Measurements from ENCODE around the gene LDB3.

Gene LDB3

GRCh38 chr10:86666538-86666937 lies 1.8 kb upstream of the LDB3 start:
- DNase-seq: no peak

DNA sequence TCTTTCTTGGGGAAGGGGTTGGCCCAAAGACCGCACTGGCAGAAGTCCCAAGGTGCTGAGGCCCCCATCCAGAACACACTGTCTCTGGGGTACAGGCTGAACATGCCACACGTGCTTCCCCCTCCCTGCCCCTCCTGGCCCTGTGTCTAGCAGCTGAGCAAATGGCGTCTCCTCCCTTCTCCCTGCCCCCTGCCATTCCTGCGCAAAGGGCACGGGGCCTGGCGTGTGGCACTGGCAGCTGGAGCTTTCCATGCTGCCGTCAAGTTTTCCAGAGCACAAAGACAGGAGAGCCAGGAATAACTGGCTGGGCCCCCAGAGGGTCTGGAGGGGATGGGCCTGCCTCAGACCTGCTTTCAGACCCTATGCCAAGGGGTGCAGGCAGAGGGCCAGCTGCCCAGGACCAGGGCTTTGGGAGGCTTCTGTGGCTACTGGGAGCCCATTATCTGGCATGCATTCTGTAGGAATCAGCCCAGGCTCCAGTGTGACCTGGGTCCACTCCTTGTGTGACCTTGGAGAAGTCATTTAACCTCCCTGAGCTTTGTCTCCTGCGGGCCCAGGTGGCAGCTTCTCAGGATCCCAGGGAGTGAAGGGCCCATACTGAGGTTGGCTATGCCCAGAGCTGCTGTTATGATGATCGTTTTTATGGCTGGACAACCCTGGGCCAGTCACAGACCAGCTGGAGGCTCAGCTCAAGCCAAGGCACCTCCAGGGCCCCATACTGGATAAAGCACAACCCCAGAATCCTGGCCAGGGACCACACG lies 710 bp upstream of the LDB3 start:
- no peak for DNase-seq

- DNase-seq: no peak
Observed at GRCh38 chr10:86670290-86670811, 2.0 kb downstream of the LDB3 start.

- DNase-seq: no peak
Observed at GRCh38 chr10:86670876-86671275, 2.6 kb downstream of the LDB3 start.

DNA sequence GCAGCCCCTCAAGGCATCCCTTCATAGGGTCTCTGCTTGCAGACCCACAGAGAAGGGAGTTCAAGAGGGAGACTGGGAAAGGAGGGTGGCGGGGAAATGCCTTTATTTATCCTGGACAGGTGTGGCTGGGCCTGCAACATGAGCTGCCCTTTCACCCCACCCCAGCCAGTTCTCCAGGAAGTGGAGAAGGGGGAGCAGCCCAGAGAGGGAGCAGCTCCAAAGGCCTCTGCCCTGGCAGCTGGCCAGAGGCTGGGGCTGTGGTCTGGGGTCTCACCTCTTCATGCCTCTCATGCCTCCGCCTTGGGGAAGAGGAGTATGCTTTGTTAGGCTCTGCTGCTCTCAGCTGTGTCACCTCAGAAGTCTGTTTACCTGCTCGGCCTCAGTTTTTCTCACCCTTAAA lies 3.1 kb downstream of the LDB3 start:
- DNase-seq: no peak

GRCh38 chr10:86671985-86672710 lies 3.8 kb downstream of the LDB3 start:
- DNase-seq: no peak

DNA sequence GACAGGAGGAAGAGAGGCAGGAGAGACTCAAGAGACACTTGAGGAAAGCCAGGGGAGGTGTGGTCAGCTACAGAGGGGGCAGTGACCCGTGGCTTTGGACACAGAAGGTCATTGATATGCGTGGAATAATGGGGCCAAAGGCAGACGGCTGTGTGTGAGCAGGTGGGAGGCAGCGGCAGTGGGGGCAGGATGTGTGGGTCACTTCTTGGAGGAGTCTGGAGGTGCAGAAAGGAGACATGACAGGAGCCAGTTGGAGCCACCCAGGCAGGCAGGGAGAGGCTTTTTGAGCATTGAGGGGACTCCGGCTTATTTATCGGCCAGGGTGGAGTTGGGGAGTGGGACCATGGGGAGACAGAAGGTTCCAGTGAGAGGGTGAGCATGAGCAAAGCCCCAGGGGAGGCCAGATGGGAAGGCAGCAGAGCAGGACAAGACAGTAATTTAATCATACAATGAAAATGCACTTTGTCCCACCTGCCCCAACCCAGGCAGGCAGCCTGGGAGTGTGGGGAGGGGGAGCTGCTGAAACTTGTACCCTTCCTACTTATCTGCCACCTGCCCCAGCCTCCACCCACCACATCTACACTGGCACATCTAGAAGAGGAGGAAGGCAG lies 5.0 kb downstream of the LDB3 start:
- no peak for DNase-seq

DNA sequence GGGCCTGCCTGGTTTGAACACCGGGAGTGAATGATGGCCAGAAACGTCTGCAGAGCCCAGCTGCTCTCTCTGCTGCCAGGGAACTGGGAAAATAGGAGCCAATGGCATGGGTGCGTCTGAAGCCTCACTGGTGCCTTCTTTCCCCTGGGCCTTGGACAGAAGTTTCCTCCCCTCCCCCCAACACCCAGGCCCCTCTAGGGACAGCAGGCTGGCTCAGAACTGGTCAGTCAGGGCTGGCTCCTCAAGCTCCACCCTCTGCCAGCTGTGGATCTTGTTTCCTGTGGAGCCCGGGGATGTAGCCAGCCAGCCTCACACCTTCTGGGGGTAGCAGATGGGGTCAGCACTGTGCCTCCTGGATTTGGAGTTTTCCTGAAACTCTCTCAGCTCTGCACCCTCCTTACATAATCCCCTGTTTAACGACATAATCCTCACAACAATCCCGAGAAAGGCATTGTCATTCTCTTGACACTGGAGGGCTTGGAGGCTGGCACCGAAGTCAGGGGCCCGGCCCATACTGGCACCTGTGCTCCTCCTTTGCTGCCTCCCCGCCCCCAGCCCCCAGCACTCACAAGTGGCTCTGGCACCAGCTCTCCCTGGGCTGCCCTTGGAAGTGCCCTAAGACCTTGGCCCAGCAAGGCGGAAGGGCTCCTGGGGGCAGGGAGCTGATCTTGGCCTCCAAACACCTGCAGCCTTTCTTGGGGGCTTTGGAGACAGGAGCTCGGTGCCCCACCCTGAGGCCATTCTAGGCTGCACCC lies 5.7 kb downstream of the LDB3 start:
- DNase-seq: no peak

GRCh38 chr10:86674912-86675311 lies 6.6 kb downstream of the LDB3 start:
- no peak for DNase-seq

DNA sequence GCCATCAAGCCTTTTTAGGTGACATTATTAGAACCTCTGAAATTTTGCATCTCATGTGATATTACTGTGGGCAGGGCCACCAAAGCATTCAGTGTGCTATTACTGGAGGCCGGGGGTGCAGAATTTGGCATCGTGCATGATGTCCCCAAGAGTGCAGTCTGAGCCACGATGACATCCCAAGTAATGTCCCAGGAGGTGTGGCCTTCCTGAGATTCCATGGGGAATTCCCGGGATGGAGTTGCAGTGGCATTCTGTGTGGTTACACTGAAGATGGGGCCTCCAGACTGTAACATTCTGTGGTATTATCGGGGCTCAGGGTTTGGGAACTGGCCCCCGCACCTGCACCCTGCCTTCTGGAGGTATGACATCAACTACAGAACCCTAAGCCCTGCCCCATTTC lies 9.1 kb downstream of the LDB3 start:
- no peak for DNase-seq

DNA sequence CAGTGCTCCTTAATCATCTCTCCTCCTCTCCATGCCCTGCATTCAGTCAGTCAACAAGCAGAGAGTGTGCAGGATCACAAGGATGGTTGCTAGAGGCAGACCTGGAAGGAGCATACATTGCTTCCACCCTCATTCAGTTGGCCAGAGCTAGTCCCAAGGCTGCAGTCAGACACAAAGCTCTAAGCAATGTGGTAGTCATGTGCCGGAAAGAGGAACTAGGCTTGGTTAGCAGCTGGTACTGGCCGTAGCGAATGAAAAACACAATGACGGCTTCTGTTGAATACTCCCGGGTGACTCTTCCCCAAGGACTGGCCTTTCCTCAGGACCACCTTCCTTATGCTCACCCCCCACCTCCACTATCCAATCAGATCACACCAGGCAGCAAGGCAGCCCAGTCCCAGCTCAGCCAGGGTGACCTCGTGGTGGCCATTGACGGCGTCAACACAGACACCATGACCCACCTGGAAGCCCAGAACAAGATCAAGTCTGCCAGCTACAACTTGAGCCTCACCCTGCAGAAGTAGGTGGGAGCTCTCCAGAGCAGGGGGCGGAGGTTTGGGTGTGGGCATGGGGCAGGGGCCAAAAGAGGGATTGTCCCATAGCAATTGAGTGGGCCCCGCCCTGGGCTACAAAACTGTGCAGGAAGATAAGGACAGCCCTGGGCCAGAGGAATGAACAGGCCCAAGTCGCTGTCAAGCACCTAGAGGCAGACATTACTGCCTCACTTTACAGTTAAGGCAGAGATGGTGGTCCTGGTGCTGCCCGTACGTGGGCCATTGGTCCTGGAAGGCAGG lies 10.9 kb downstream of the LDB3 start:
- DNase-seq: no peak

- DNase-seq: no peak
Observed at GRCh38 chr10:86681047-86681446, 12.7 kb downstream of the LDB3 start.

- DNase-seq: no peak
Observed at GRCh38 chr10:86681722-86682386, 13.5 kb downstream of the LDB3 start.

DNA sequence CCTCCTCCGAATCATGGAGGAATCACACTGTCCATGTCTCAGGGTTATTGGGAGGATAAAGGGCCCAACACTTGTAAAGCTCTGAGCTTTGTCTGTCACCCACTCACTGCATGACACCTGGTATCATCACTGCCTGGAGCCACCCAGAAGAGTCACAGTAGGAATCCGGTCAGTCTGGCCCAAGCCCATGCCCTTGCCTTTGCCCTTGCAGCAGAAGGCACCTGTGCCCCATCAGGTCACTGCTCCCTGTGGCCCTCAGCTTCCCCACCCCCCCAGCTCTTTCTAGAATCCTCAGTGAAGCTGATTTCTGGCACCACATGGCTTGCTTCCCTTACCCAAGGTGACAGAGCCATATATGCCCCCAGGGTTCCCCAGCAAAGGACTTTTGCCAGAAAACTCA lies 14.4 kb downstream of the LDB3 start:
- no peak for DNase-seq

- no peak for DNase-seq
Observed at GRCh38 chr10:86684331-86685097, 16.2 kb downstream of the LDB3 start.

DNA sequence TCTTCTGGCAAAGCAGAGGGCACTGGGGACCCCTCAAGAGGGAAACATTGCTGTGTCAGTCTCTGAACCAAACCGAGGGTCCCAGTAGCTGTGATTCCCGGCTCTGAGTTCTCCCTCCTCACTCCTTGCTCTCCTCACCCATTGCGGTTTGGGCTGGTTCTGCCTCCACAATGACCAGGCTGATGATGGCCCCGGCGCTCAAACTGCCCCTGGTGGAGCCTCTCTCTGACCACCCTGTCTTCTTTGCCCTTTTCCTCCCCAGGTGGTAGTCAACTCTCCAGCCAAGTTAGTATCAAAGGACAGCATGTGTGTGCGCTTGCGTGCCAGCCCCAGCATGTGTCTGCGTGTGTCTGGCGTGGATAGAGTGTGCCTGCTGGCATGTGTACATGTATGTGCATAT lies 17.1 kb downstream of the LDB3 start:
- no peak for DNase-seq

DNA sequence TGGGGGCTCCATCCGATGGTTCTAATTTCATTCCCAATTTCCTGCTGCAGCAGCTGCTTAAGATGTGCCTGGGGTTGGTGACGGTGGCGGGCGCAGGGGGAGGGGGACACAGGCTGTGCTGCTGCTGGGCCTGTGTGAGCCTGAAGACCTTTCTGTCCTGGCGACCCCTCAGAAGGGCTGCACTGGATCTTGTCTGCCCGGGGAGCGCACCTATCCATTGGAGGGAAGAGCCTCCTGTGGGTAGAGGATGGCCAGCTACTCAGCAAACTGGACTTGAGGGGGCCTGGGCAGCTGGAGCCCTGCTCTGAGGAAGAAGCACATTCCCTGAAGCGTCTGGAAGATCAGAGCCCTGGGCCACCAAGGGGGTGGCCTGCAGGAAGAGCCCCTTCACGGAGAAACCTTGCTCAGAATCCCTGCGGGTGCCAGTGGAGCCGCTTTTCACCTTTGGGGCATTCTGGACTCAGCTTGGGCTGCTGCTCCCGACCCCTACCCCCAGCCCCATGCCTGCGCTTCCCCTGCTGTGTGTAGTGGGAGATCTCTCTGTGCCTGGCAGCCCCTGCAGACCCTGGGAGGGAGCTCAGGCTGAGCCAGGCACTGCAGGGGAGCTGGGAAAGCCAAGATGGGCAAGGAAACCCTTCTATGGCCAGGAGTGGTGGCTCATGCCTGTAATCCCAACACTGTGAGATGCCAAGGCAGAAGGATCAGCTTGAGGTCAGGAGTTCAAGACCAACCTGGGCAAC lies 17.8 kb downstream of the LDB3 start:
- no peak for DNase-seq

DNA sequence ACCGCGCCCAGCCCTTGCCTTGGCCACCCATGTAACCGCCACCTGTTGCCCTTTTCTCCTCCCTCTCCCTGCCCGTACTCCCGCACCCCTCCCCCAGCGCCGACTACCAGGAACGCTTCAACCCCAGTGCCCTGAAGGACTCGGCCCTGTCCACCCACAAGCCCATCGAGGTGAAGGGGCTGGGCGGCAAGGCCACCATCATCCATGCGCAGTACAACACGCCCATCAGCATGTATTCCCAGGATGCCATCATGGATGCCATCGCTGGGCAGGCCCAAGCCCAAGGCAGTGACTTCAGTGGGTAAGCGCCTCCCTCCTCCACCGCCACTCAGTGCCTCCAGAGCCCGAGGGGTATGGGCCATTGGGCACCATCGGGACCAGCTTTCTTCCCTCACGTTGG lies 18.7 kb downstream of the LDB3 start:
- DNase-seq: no peak

GRCh38 chr10:86687750-86688149 lies 19.4 kb downstream of the LDB3 start:
- no peak for DNase-seq

- DNase-seq: peak; percentile 45
Observed at GRCh38 chr10:86688398-86688921, 20.1 kb downstream of the LDB3 start.
